Measurements from ENCODE around the gene NECAB3.
A peak's percentile ranks its signal among the peaks of the same experiment; 100 is the strongest.

Gene NECAB3

DNA sequence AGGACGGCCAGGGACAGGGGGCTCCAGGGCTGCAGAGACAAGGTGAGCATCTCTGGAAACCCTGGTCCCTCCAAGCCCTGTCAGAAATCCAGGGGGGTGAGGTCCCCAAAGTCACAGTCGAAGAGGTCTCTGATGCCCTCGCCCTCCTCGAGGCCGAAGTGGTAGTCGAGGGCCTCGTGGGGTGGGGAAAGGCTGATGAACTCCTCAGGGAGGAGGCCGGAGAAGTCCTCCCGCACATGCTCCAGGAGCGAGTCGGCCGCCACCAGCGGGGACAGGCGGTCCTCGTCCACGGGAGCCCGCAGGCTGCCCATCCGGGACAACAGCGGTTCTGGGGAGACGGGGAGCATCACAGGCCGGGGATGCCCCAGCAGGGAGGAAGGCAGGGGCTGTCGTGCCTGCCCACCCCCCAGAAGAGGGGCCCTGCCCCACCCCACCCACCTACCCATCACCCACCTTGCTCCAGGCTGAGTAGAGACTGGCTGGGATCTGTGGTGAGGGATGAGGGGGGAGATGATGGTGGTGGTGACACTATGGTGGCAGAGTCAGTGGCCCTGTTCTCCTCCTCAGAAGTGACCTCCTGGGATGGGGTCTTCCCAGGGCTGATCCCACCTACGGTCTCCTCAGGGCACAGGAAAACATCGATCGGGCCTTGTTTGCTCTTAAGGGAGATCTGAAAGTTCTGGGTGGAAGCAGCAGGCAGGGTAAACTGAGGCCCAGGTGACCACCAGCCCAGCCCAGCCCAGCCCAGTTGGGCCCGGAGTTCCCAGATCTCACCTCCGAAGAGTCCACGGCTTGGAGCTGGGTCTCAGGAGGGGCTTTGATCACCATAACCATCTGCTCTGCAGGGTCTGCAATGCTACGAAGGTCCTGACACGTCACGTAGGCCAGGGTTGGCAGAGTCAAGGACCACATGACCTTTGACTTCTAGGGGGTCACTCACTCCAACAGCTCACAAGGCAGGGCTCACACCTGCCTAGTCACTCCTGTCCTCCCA, 2.7 kb upstream of the NECAB3 start:
- DNase-seq = no peak

DNA sequence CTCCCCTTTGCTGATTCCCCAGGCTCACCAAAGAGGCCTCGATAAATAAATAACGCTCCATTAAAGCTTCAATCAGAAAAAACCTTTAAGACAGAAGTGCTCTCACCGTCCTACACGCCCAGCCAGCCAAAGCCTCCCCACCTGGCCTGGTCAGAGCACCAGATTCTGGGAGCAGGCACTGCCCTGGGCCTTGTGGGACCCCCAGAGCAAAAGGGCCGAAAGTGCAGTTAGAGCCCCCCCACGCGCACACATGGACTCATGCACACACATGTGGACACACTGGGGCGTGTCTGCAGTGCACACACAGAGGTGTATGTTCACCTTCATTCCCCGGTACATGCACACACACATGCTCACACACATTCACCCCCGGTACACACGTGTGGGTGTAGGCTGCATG, 1.9 kb upstream of the NECAB3 start:
- DNase-seq = no peak

DNA sequence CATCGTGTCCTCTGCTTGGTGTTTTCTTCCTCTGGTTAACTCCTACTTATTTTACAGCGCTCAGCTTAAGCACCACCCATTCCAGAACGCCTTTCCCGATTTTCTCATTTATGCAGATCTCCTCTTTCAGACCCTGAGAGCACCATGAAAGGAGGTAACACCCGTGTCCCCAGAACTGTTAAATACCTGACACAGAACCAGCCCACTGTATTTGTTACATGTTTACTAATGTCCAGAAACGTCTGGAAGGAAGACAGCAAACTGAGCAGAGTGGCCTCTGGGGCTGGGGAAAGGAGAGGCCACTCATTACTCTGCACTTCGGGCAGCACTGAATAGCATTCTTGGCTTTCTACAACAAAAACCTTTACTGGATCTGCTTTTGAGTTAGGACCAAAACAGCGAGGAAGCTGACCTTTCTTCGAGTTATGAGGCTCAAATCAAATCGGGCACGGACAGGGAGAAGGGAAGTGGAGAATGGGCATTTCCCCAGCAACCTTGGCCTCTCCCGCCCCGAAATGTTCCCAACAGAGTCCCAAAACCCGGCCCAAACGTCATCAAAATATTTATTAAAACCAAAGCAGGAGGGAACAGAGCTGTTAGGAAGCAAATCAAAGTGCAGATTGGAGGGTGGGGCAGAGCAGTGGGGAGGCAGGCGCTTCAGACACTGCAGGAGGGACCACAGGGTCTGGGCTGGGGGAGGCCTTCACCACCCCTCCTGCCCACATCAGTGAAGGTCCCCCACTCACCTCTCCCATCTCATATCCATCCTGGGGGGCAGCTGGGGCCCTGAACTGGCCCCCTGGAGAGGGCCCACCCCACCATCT, 1.1 kb upstream of the NECAB3 start:
- no peak for DNase-seq

DNA sequence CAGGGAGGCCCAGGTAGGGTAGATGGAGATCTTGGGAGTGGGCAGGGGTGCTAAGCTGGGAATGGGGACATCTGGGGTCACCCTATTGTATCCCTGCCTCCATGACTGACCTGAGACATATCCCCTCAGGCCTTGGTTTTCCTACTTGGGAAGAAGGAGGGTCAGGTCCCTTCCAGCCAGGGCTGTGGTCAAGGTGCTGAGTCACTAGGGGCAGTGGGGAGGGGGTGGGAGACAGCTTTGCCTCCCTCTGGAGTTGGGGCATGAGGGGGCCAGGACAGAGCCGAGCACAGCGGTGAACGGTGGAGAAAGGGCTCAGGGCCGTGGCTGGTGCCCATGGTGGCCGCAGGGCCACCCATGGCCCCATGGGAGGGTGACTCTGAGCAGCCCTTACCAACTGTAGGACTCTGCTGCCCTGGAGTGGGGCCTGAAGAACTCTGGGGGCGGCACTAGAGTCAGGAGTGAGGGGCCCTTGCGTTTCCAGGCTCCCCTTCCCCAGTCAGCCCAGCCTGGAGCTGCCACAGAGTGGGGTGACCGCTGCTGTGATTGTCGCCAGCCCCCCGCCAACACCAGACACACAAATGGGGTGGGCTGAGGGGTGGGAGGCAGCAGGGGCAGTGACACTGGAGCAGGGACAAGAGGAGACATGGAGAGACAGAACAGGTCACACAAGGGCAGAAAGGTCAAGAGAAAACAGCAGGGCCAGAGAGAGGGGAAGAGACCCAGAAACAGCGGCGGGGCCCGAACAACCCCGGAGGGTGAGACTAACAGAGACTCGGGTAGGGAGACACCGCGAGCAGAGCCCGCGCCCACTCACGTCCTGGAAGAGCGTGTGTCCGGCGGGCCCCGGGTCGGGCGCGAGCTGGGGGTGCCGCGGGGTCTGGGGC, 576 bp downstream of the NECAB3 start:
- no peak for DNase-seq

DNA sequence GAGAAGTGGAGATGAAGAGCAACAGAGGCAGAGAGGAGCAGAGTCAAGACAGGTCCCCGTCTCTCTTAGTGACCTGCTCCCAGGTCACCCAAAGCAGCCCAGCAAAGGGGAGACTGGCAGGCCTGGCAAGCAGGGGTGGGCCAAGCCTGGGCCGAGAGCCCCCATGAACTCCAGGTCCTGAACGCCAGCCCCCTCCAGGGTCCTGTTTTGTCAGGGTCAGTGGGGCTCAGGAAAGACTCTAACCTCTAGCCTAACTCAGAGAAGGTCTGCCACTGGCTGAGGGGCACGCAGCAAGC, 1.2 kb downstream of the NECAB3 start:
- no peak for DNase-seq

DNA sequence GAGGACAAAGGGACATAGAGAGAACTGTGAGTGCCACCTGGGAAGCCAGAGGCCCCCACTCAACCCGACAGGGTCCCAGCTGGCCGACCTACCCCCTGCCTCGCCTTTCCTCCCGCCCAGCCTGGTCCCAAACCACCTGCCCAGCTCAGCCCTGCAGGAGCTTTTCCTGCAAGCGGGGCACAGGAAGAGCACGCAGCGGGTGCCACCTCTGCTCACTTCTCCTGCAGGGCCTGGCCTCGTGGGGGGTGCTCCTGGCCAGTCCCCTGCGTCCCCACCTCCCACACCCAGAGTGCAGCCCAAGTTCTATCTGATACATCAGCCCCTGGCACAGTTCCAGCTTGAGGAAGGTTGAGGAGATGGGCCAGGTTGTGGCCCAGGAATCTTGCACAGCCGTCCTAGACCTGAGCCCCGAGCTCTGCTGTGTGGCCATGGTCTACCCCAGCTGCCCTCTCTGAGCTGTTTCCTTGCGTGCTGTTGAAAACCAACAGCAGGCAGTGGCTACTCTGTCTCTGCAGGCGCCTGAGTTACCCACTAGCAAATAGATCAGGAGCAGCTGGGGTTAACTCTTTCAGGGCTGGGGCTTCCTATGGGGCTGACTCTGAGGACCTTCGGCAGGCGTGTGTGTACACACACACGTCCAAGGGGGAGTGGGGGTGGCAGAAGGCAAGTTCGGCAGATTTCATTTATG, 1.7 kb downstream of the NECAB3 start:
- DNase-seq = no peak

DNA sequence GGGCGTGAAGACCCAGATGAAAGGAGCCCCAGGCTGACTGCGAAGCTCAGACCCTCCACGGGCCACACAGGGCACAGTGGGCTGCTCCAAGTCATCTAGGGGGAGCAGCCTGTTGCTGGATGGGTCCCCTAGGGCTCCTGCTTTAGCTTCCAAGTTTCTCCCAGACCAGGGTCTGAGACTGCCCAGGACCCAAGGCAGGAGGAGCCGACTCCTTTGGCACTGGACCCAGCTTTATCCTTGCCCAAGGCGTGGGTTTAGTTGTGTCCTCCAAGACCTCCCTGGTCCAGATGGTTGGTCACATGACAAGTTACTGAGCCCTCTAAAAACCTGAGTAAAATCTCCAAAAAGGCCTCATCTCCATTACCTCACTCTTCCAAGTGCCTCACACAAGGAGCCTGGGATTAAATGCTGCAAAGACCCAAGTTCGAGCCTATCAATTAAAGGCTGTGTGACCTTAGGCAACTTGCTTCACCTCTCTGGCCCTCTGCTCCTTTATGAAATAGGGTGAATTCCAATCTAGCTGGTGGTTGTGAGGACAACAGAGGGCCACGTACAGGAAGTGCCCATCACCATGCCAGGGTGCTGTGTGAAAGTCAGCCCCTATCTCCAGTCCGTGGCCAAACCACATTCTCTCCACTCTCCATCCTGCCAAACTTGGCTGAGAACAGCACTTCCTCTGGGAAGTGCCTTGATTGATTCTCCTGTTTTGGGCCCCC, 2.5 kb downstream of the NECAB3 start:
- no peak for DNase-seq

DNA sequence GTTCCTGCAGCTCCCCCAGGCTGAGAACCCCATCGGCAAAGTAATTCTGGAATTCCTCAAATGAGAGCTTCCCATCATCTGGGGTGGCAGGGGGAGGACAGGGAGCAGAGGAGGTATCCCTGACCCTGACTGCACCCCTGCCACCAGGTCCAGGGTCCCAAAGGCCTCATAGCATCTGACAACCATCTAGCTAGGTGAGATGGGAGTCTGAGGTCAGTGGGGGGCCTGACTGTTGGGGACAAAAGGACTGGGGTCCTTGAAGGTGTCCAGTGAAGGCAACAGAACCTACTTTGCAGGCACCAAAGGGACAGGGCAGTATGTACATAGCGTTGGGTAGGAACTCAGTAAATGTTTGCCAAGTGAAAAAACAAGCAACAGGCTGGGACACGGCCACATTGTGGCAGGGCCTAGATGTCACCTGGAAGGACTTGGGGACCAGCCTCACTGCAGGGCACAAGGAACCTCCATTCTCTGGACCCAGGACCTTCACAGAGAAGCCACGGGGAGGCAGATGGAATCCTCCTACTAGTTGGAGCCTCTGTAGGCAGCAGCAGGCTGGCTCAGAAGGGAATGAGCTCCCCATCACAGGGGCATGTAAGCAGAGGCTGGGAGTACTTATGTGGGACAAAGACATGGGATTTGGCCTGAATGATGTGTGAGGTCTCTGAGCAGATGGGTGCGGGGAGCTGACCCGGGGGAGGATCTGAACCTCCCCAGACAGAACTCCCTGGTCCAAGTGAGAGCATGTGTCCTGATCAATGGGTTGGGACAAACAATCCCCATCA, 3.3 kb downstream of the NECAB3 start:
- DNase-seq = no peak

DNA sequence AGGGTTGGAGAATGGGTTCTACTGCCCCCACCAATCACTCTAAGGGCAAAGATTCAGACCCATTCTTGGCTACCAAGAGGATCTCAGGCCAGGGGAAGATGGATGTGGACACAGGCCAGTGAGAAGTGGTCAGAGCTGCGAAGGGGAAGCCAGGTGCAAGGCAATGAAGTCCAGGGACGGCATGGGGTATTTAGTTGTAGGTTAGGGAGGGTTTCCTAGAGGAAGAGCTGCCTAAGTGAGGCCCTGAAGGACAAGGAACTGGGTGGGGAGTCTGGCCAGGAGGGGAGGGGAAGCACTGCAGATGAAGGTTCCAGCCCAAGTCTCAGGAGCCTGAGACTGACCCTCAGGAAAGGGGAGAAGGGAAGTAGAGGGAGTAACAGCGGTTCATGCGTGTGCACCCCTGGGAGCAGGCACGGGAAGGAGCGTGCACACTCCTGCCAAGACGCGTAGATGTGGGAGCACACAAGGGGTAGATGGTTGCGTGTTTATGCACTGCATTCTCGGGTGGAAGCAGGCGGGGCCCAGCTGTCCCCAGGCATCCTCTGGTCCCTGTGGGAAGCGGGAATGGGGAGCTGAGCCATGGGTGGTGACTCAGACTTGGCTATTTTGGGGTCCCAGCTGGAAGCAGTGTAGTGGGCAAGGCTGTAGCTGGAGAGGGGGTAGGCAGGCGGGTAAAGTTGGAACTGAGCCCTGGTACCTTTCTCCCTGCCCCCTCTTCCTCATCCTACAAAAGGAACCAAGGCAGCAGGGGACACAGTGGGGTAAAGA, 4.2 kb downstream of the NECAB3 start:
- no peak for DNase-seq

DNA sequence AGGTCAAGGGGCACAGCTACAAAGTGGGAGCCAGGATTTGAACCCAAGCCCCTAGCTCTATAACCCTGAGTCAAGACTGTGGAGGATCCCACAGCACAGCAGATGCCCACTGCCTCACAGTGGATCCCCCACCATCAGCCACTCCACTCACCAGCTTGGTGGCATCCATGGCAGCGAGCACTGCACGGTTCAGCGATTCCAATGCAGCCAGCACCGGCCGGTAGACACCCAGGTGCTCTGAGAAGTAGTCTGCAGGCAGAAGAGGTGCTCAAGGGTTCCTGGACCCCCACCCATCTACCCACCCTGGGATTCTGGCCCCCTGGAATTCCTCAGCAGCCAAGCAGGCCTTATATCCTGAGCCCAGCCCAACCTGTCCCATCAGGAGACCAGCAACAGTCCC, 5.0 kb downstream of the NECAB3 start:
- DNase-seq = no peak

DNA sequence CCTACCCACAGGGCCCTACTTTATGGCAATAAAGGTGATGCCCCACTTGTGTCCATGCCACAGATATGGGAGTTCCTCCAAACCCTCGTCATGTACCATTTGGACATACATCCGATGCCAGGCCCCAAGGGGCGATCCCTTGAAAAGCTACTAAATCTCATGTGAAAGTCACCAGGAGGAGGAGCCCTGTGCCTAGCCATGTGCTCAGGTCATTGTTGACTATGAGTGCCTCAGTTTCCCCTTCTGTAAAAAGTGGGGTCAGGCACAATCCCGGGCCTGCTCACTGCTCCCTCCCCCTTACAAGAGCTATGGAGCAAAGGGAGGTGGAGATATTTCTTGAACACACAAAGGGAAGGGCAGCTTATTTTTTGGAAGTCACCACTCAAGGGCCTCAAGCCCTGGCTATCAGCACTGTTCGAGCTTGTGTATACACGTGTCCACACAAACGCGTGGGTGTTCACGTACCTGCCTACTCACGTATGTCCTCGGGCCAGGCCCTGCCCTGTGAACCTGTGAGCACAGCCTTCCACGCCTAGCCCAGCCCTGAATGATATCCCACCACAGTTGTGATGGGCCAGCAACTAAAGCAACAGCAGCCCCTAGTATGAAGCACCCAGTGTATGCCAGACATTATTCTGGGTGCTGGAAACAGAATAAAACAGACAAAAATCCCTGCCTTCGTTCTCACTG, 5.6 kb downstream of the NECAB3 start:
- no peak for DNase-seq

DNA sequence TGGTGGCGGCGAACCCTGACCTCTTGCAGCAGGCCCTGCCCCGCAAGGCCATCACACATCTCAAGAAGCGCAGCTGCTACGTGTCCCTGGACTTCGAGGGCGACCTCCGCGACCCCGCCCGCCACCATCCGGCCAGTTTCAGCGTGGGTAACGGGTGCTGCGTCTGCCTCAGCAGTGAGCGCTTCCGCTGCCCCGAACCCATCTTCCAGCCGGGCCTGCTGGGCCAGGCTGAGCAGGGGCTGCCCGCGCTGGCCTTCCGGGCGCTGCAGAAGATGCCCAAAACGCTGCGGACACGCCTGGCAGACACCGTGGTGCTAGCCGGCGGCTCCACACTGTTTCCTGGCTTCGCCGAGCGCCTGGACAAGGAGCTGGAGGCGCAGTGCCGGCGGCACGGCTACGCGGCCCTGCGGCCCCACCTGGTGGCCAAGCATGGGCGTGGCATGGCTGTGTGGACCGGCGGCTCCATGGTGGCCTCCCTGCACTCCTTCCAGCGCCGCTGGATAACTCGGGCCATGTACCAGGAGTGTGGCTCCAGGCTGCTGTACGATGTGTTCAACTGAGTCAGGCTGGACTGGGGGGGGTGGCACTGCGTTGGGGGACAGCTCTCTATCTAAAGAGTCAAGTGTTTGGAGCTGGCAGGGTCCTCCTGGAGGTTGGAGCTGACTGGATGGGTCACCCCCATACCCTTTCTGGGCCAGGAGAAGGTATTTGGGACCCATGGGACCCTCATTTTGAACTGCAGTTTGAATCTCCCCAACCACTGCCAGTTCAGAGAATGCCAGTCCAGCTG, 6.4 kb downstream of the NECAB3 start:
- peak; percentile 55 for DNase-seq

DNA sequence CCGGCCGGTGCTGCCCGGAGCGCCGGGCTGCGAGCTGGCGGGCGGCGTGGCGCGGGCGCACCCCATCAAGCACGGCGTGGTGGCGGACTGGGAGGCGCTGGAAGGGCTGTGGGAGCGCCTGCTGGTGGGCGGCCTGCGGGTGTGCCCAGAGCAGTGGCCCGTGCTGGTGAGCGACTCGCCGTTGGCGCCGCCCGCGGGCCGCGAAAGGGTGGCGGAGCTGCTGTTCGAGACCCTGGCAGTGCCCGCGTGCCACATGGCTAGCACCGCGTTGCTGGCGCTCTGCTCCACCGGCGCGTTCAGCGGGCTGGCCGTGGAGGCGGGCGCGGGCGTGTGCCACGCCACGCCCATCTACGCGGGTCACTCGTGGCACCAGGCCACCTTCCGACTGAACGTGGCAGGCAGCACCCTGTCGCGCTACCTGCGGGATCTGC, 7.0 kb downstream of the NECAB3 start:
- DNase-seq = peak; percentile 23

DNA sequence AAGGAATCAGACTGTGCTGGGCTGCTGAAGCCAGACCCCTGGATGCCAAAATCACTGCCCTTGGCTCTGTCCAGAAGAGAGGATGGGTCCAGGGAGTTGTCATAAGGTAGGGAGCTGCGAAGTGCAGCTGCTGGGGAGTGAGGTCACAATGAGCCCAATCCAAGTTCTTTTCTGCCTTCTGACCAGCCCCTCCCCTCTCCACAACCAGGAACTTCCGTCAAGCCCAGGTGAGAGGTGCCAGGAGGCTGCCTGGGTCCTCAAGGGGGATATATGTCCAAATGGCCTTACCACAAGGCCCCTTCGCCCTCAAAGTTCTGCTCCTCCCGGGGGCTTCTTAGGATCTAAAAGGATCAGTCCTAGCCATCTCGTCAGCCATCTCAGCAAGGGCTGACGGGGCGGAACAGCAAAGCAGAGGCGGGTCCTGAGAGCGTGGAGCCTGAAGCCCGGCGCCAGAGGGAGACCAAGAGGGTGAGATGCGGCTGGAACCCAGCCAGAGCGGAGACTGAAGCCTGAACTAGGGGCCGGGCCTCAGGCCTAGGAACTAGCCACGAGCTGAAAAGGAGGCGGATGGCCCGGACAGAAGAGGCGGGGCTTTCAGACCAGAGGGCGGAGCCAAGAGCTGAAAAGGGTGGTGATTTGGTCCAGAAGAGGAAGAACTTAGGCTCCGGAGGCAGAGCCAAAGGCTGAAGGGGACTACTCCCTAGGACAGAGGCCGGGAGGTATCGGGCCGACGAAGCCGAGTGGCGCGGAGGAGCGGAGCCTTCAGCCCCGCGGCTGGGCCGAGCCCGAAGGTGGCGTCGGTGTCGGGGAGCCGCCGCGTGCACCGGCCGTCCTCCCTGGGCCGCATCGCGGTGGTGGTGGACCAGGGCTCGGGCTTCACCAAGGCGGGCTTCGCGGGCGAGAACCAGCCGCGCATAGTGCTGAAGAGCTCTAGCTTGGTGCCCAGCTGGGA, 7.7 kb downstream of the NECAB3 start, which contains the start of gene ACTL10:
Gene ACTL10 (plus strand): TSS at position 651 of the 952 bp plus-strand sequence. CDS start 555 bp downstream, outside the sequence.
- DNase-seq = peak; percentile 61

DNA sequence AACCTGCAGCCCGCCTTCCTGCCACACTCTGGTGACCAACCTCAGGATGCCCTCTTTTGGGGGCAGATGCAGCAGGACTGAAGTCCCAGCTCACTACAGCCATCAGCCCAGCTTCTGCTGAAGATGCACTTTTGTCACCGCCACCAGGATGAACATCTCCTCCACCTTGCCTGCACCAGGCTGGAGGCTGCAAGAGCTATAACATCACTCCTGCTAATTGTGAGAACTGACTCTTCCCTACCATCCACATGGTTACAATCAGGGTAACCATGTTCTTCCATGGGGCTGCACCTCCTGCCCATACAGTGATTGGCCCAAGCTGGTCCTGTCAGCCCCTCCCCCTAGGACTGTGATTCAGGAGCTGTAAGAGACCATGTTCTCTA, 9.5 kb downstream of the NECAB3 start:
- no peak for DNase-seq

DNA sequence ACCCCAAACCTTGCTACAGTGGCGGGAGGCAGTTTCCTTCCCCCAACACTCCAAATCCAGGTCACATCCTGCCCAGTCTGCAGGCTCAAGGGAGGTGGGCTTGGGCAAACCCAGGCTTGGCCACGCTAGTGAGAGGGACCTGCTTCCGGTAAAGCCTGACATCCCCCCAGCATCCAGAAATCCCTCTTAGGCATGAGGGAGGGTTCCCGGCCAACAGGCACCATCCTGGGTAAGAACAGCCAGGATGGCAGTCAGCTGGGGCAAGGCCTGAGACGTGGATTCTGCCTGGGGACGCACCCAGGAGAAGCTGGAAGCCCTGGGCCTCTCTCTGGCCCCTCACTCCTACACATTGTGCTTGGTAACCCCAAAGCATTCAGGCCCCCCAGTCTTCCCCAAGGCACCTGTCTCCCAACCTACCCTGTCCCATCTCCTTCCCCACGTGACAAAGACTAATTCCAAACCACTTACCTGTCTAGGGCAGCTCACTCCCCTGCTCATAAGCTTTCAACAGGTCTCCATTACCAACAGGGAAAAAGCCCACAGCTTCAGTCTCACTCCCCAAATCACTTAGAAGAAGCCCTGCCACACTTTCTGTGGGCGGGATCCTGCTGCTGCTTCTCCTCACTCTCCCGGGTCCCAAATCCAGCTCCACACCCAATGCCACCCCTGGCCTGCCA, 10.0 kb downstream of the NECAB3 start:
- no peak for DNase-seq

All from effector CD8-positive, alpha-beta T cell (primary cell).